Activated T-cell treated with anti-CD3 and anti-CD28 coated beads, Interleukin-2, amount 50 U/mL, for 48 hours (primary cell): ENCODE data around the gene SPAG6.

Source experiments
- DNase-seq, 2 experiments: peaks; one replicate each; pipeline ENCODE4 v3.0.0-alpha.2; 2020

SPAG6 gene

DNA sequence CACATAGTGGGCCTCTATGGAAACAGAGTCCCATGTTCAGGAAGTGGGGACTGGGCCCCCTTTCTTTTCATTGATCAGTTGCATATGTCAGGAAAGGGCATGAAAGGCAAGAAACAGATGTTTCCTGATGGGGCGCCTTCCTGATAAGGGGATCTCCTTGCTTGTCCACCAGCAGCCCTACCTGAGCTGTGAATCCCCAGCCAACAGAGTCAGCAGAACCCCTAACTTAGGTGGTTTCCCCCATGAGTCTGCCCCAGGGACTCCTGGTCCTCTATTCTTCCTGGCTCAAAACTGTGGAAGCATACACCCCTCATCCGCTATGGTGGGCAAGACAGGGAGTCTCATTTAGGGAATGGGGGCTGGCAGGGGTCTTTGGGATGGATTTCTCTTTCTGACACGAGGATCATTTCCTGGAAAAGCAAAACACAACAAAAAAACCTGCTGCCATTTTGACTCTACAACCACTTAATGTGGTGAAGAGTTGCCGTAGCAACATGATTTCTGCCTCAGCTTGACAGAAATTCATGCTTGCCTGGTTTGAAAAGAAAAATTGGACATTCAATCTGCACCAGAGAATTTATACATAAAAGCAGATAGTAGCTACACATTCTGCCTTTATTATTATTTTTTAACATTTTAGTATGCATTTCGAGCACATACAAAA is 119.8 kb downstream of the SPAG6 start:
- no peak for DNase-seq

DNA sequence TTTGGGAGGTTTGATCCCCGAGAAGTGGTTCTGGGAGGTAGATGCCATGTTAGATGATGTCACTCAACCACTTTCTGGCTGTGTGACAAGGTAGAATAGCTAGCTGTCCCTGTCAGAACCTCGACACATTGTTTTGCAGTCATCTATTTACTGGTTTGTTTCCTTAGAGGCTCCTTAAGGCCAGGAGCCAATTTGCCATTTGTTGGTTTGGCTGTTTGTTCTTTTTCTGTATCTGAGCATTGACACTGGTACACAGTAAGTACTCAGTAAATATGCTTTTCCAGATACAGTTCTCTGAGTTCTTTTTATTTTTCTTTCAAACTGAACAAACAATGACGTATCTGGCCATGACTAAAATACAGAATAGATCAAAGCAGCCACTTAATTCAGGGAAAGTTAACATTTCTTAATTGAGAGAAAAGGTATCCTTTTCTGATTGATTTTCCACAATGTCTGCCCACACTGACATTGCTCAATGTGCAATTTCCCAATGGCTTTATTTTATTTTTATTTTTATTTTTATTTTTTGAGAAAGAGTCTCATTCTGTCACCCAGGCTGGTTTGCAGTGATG is 121.6 kb downstream of the SPAG6 start:
- DNase-seq = no peak
